IMR-90 (cell line): ENCODE results near the gene ZNHIT2. TPM values are rescaled to one million over a fixed set of nuclear protein-coding genes. Genes with fewer than 3 reads are reported as not detected.

Experiments used
- ATAC-seq: fragments of 200-7000 bp; cut with Tn5 transposase; 2 replicates; pipeline ENCODE4 v1.9.1; 2020; ENCODE audit warnings: low read depth, mild to moderate bottlenecking, moderate library complexity
- BruUV-seq: library from RNA; stranded (reverse); fragments of 400-500 nt; replicated peaks from 2 replicates; lab custom pipeline; 2021; lab: Mats Ljungman, UMichigan
- CTCF ChIA-PET: fragments of 300-600 bp; formaldehyde crosslinking; extraction: SDS; loops from one replicate; lab custom pipeline; 2021; ENCODE audit warnings: antibody characterized with exemption; lab: Yijun Ruan, JAX
- POLR2A ChIA-PET: fragments of 300-600 bp; sonication (Branson Sonifier 250); formaldehyde crosslinking; loops from one replicate; lab custom pipeline; 2022; ENCODE audit warnings: antibody characterized with exemption; ENCODE audit not compliant: unreplicated experiment; lab: Charles Lee
- DNase-seq: peaks from one replicate; pipeline ENCODE4 v3.0.0; 2013
- H2AFZ ChIP-seq: replicated peaks from 2 replicates; pipeline ENCODE3; 2013; ENCODE audit warnings: low read length, mild to moderate bottlenecking; ENCODE audit not compliant: poor library complexity
- H2AK5ac ChIP-seq: 2 replicates; pipeline ENCODE4 v1.6.1; 2013; ENCODE audit warnings: low read depth, low read length, inconsistent platforms
- H2AK9ac ChIP-seq: replicated peaks from 2 replicates; pipeline ENCODE3; 2013; ENCODE audit warnings: mild to moderate bottlenecking, low read depth, low read length, moderate library complexity; ENCODE audit not compliant: poor library complexity
- H2BK120ac ChIP-seq: 2 replicates; pipeline ENCODE4 v1.6.1; 2013; ENCODE audit warnings: low read depth, low read length, inconsistent platforms
- H2BK15ac ChIP-seq: 3 replicates; pipeline ENCODE4 v1.6.1; 2013; ENCODE audit warnings: low read depth, low read length, inconsistent platforms
- H2BK20ac ChIP-seq: 2 replicates; pipeline ENCODE4 v1.6.1; 2013; ENCODE audit warnings: low read depth, mild to moderate bottlenecking, inconsistent platforms, low read length, moderate library complexity
- H2BK5ac ChIP-seq: 2 replicates; pipeline ENCODE4 v1.6.1; 2013; ENCODE audit warnings: mild to moderate bottlenecking, low read depth, low read length, inconsistent platforms; ENCODE audit not compliant: poor library complexity, severe bottlenecking
- H3K14ac ChIP-seq: replicated peaks from 2 replicates; pipeline ENCODE4 v1.6.1; 2013; ENCODE audit warnings: low read depth, low read length, inconsistent platforms
- H3K18ac ChIP-seq: 2 replicates; pipeline ENCODE4 v1.6.1; 2013; ENCODE audit warnings: low read depth, low read length, control low read depth
- H3K23ac ChIP-seq: 2 replicates; pipeline ENCODE4 v1.6.1; 2013; ENCODE audit warnings: low read depth, low read length, inconsistent platforms
- H3K27ac ChIP-seq: 2 replicates; pipeline ENCODE4 v1.5.1; 2013; ENCODE audit warnings: mild to moderate bottlenecking, control low read depth, low read length; ENCODE audit not compliant: insufficient read depth
- H3K27me3 ChIP-seq: 2 replicates; pipeline ENCODE4 v1.6.1; 2013; ENCODE audit warnings: low read length; ENCODE audit not compliant: control insufficient read depth, insufficient read depth
- H3K36me3 ChIP-seq: 2 replicates; pipeline ENCODE4 v1.6.1; 2013; ENCODE audit warnings: low read length, mixed read lengths; ENCODE audit not compliant: control insufficient read depth, insufficient read depth
- H3K4ac ChIP-seq: 2 replicates; pipeline ENCODE4 v1.6.1; 2013; ENCODE audit warnings: low read depth, low read length, inconsistent platforms
- H3K4me1 ChIP-seq: 2 replicates; pipeline ENCODE4 v1.6.1; 2013; ENCODE audit warnings: low read length, mixed read lengths; ENCODE audit not compliant: control insufficient read depth, insufficient read depth
- H3K4me2 ChIP-seq: 2 replicates; pipeline ENCODE4 v1.6.1; 2013; ENCODE audit warnings: low read depth, mild to moderate bottlenecking, control low read depth, low read length, moderate library complexity
- H3K4me3 ChIP-seq: 2 replicates; pipeline ENCODE4 v1.5.1; 2013; ENCODE audit warnings: low read depth, mild to moderate bottlenecking, control low read depth, low read length, moderate library complexity; ENCODE audit not compliant: insufficient read depth
- H3K56ac ChIP-seq: 2 replicates; pipeline ENCODE4 v1.6.1; 2013; ENCODE audit warnings: low read length, inconsistent platforms; ENCODE audit not compliant: insufficient read depth; ENCODE audit errors: extremely low read depth
- H3K79me1 ChIP-seq, 2 experiments: 2 replicates each; pipeline ENCODE4 v1.6.1; 2013; ENCODE audit warnings: low read length in 2 of 2, inconsistent platforms in 1 of 2, low read depth in 1 of 2
- H3K9ac ChIP-seq: 2 replicates; pipeline ENCODE4 v1.6.1; 2013; ENCODE audit warnings: low read depth, low read length, control low read depth
- H3K9me1 ChIP-seq: 2 replicates; pipeline ENCODE4 v1.6.1; 2013; ENCODE audit warnings: low read length, inconsistent platforms; ENCODE audit not compliant: insufficient read depth
- H3K9me3 ChIP-seq: 2 replicates; pipeline ENCODE4 v1.6.1; 2013; ENCODE audit warnings: low read length; ENCODE audit not compliant: control insufficient read depth, insufficient read depth
- H4K20me1 ChIP-seq: 2 replicates; pipeline ENCODE4 v1.6.1; 2013; ENCODE audit warnings: low read length, inconsistent platforms; ENCODE audit not compliant: insufficient read depth
- H4K5ac ChIP-seq: 2 replicates; pipeline ENCODE4 v1.6.1; 2013; ENCODE audit warnings: mild to moderate bottlenecking, low read depth, low read length, control low read depth
- H4K8ac ChIP-seq, 2 experiments: 2 replicates each; pipeline ENCODE4 v1.6.1; 2013; ENCODE audit warnings: low read depth in 2 of 2, low read length in 2 of 2, control low read depth in 1 of 2, inconsistent platforms in 1 of 2
- H4K91ac ChIP-seq: 2 replicates; pipeline ENCODE4 v1.6.1; 2013; ENCODE audit warnings: low read depth, low read length, inconsistent platforms; ENCODE audit not compliant: insufficient read depth
- BHLHE40 ChIP-seq: fragments of 150-350 bp; IDR thresholded peaks from 2 replicates; pipeline ENCODE4 v1.6.1; 2016; ENCODE audit warnings: mild to moderate bottlenecking, low read depth, low read length
- MAFK ChIP-seq: IDR thresholded peaks from 2 replicates; pipeline ENCODE4 v1.6.1; 2012; ENCODE audit warnings: low read depth, low read length, improper control_type of control experiment
- MAZ ChIP-seq: IDR thresholded peaks from 2 replicates; pipeline ENCODE4 v1.6.1; 2012; ENCODE audit warnings: low read depth, mild to moderate bottlenecking, low read length, improper control_type of control experiment, moderate library complexity, borderline replicate concordance
- POLR2A ChIP-seq: IDR thresholded peaks from 2 replicates; pipeline ENCODE4 v1.6.1; 2012; ENCODE audit warnings: mild to moderate bottlenecking, low read depth, low read length
- RFX5 ChIP-seq: IDR thresholded peaks from 2 replicates; pipeline ENCODE4 v1.8.0; 2012; ENCODE audit warnings: low read depth, mild to moderate bottlenecking, low read length, moderate library complexity
- SMC3 ChIP-seq: fragments of 150-350 bp; IDR thresholded peaks from 2 replicates; pipeline ENCODE4 v1.6.1; 2016; ENCODE audit warnings: low read depth, mild to moderate bottlenecking, antibody characterized with exemption, low read length, moderate library complexity
- WGBS, 2 experiments: methylation state at CpG; one replicate each; pipeline versions ENCODE4 v1.1.5 to v1.1.7; 2013; ENCODE audit warnings: missing lambda C conversion rate in 2 of 2; ENCODE audit not compliant: insufficient read length in 1 of 2; ENCODE audit errors: extremely low coverage in 2 of 2; 5-methylcytosine and 5-hydroxymethylcytosine counted together
- dilution Hi-C: fragments of 300-500 bp; cut with HindIII; formaldehyde crosslinking; loops from one replicate; pipeline ENCODE4 v1.14.3; 2018; ENCODE audit warnings: low sequenced_read_pairs; ENCODE audit not compliant: unreplicated experiment
- in situ Hi-C: fragments of 300-500 bp; cut with MboI; formaldehyde crosslinking; loops from 3 replicates; pipeline ENCODE4 v1.14.3; 2019; ENCODE audit warnings: low sequenced_read_pairs, inconsistent platforms, mixed read lengths
- intact Hi-C: fragments of 100-400 bp; cut with micrococcal nuclease; formaldehyde crosslinking; loops from 2 replicates; pipeline ENCODE4 v1.10.0; 2022
- polyA plus RNA-seq, 3 experiments: library from polyadenylated mRNA; depleted of rRNA; stranded (reverse); fragments of >200 nt; gene quantifications; 2 replicates each; pipeline ENCODE4 v1.2.3, GENCODE V29; 2012; ENCODE audit warnings: low replicate concordance in 1 of 3
- total RNA-seq: library from RNA; depleted of rRNA; stranded (reverse); fragments of >200 nt; gene quantifications from 2 replicates; pipeline ENCODE4 v1.2.3, GENCODE V29; 2012
- TF ChIP-seq, protein P1 (sequence below): fragments of 150-350 bp; IDR thresholded peaks from 2 replicates; pipeline ENCODE4 v1.6.1; 2017; ENCODE audit warnings: mild to moderate bottlenecking, antibody characterized with exemption, low read length, low read depth

ZNHIT2 gene
- total and polyA plus RNA-seq, 2 of the 4 experiments (the other 2 are of a cell fraction): 3.9 to 5.9 TPM

GRCh38 chr11:65163684-65164083 lies 46.2 kb upstream of the ZNHIT2 start:
- intact Hi-C loops: no loop called here
- CTCF ChIA-PET: no interaction called here

More at GRCh38 chr11:65163684-65164083, 46.2 kb upstream of the ZNHIT2 start:
- Histone ChIP-seq H3K36me3 (no peaks in the 10 kb centered on the region), H2AFZ (no peak overlapping the region), H3K14ac (no peak overlapping the region), H2AK5ac (no peak overlapping the region), H3K4ac (no peak overlapping the region), H3K79me1 (no peaks in the 10 kb centered on the region), H4K5ac (no peak overlapping the region), H3K27ac (no peak overlapping the region), H2BK15ac (no peak overlapping the region), H3K56ac (no peak overlapping the region), H3K27me3 (0 out of 2 replicates have a peak, but pooled peaks cover 2% of the 10 kb centered on the region), H2BK5ac (no peak overlapping the region), H3K9me3 (no peaks in the 10 kb centered on the region), H3K4me2 (no peak overlapping the region), H4K8ac (no peak overlapping the region), H3K9me1 (0 out of 2 replicates have a peak, but pooled peaks cover 4% of the 10 kb centered on the region), H2BK20ac (no peak overlapping the region), H4K20me1 (no peaks in the 10 kb centered on the region), H2BK120ac (no peak overlapping the region), H3K9ac (no peak overlapping the region), H3K18ac (no peak overlapping the region), H4K91ac (no peak overlapping the region), H2AK9ac (no peak overlapping the region), H3K4me1 (peaks cover 5% of the 10 kb centered on the region; the same call in 1 of the 2 replicates), H3K23ac (no peak overlapping the region), H3K4me3 (no peak overlapping the region)
- POLR2A ChIA-PET: no interaction called here
- no CpG with 5 or more reads among the region's 2 CpGs for WGBS, 2 experiments
- DNase-seq: no peak
- dilution Hi-C loops (no loop called here), in situ Hi-C loops (no loop called here)
- BruUV-seq: no TSS peak
- TF ChIP-seq MAFK: no peak
- no peak for TF ChIP-seq POLR2A
- TF ChIP-seq, protein P1, sequence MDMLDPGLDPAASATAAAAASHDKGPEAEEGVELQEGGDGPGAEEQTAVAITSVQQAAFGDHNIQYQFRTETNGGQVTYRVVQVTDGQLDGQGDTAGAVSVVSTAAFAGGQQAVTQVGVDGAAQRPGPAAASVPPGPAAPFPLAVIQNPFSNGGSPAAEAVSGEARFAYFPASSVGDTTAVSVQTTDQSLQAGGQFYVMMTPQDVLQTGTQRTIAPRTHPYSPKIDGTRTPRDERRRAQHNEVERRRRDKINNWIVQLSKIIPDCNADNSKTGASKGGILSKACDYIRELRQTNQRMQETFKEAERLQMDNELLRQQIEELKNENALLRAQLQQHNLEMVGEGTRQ: no peak
- TF ChIP-seq RFX5: no peak
- TF ChIP-seq MAZ: no peak
- TF ChIP-seq SMC3: no peak
- no peak for TF ChIP-seq BHLHE40
- no peak for ATAC-seq
